ENCODE measurements around the gene PPP4R3B.
"Not testable (repeated sequence)": the region's sequence is repeated elsewhere in the genome, so short reads cannot be mapped to it uniquely, and the experiment has no call there.

The PPP4R3B gene

GRCh38 chr2:55595536-55595935 lies 21.9 kb downstream of the PPP4R3B start:
- no peak for DNase-seq

- no peak for DNase-seq
Measured at GRCh38 chr2:55592130-55592529, 25.3 kb downstream of the PPP4R3B start.

- no peak for DNase-seq
Measured at GRCh38 chr2:55590810-55591440, 26.5 kb downstream of the PPP4R3B start.

- DNase-seq = no peak
Measured at GRCh38 chr2:55585451-55586080, 31.9 kb downstream of the PPP4R3B start.

- DNase-seq = no peak
Measured at GRCh38 chr2:55581874-55582547, 35.4 kb downstream of the PPP4R3B start.

- no peak for DNase-seq
Measured at GRCh38 chr2:55581435-55581834, 36.0 kb downstream of the PPP4R3B start.

- DNase-seq = not testable (repeated sequence)
Measured at GRCh38 chr2:55569002-55569401, 48.4 kb downstream of the PPP4R3B start.

- DNase-seq = no peak
Measured at GRCh38 chr2:55567298-55567697, 50.1 kb downstream of the PPP4R3B start.

GRCh38 chr2:55565613-55566012 lies 51.8 kb downstream of the PPP4R3B start:
- no peak for DNase-seq

GRCh38 chr2:55560855-55561254 lies 56.6 kb downstream of the PPP4R3B start:
- DNase-seq = no peak

- DNase-seq = no peak
Measured at GRCh38 chr2:55556809-55557208, 60.6 kb downstream of the PPP4R3B start.

GRCh38 chr2:55555977-55556376 lies 61.4 kb downstream of the PPP4R3B start:
- no peak for DNase-seq

GRCh38 chr2:55553321-55553720 lies 64.1 kb downstream of the PPP4R3B start:
- DNase-seq = no peak

GRCh38 chr2:55550368-55551102 lies 66.9 kb downstream of the PPP4R3B start:
- no peak for DNase-seq

- DNase-seq = not testable (repeated sequence)
Measured at GRCh38 chr2:55547679-55548078, 69.7 kb downstream of the PPP4R3B start.

GRCh38 chr2:55547001-55547400 lies 70.4 kb downstream of the PPP4R3B start:
- no peak for DNase-seq

- DNase-seq = no peak
Measured at GRCh38 chr2:55530539-55531081, 86.8 kb downstream of the PPP4R3B start.

- DNase-seq = no peak
Measured at GRCh38 chr2:55526174-55526573, 91.2 kb downstream of the PPP4R3B start.

GRCh38 chr2:55524884-55525437 lies 92.5 kb downstream of the PPP4R3B start:
- no peak for DNase-seq

- peak; percentile 59 for DNase-seq
Measured at GRCh38 chr2:55519938-55520885, 97.2 kb downstream of the PPP4R3B start.

- no peak for DNase-seq
Measured at GRCh38 chr2:55518841-55519165, 98.6 kb downstream of the PPP4R3B start.

All from activated naive CD4-positive, alpha-beta T cell treated with Interleukin-2 at 50 U/mL for 16 hours (primary cell).